ENCODE data around the gene APOB.

APOB gene

GRCh38 chr2:21050164-21050563 is 6.3 kb upstream of the APOB start:
- DNase-seq (ENCODE audit: low read depth in 2 of 2) = no peak

- DNase-seq (ENCODE audit: low read depth in 2 of 2) = no peak
These were observed 3.5 kb upstream of the APOB start for GRCh38 chr2:21047141-21048009.

- DNase-seq (ENCODE audit: low read depth in 2 of 2) = no peak
These were observed 2.6 kb upstream of the APOB start for GRCh38 chr2:21046506-21046905.

- DNase-seq (ENCODE audit: low read depth in 2 of 2) = no peak
These were observed 960 bp upstream of the APOB start for GRCh38 chr2:21044694-21045371.

- DNase-seq (ENCODE audit: low read depth in 2 of 2) = peak; percentile 12 to 16
These were observed 722 bp downstream of the APOB start for GRCh38 chr2:21042958-21043743.

GRCh38 chr2:21042708-21042957 is 1.2 kb downstream of the APOB start:
- DNase-seq (ENCODE audit: low read depth in 2 of 2) = no peak

GRCh38 chr2:21041943-21042707 is 1.7 kb downstream of the APOB start:
- no peak for DNase-seq (ENCODE audit: low read depth in 2 of 2)

- no peak for DNase-seq (ENCODE audit: low read depth in 2 of 2)
These were observed 2.4 kb downstream of the APOB start for GRCh38 chr2:21041462-21041861.

- DNase-seq (ENCODE audit: low read depth in 2 of 2) = no peak
These were observed 3.1 kb downstream of the APOB start for GRCh38 chr2:21040468-21041377.

- DNase-seq (ENCODE audit: low read depth in 2 of 2) = no peak
These were observed 3.9 kb downstream of the APOB start for GRCh38 chr2:21039979-21040467.

GRCh38 chr2:21039080-21039556 is 4.8 kb downstream of the APOB start:
- no peak for DNase-seq (ENCODE audit: low read depth in 2 of 2)

GRCh38 chr2:21038403-21039073 is 5.3 kb downstream of the APOB start:
- DNase-seq (ENCODE audit: low read depth in 2 of 2) = no peak

- no peak for DNase-seq (ENCODE audit: low read depth in 2 of 2)
These were observed 6.2 kb downstream of the APOB start for GRCh38 chr2:21037671-21038108.

- DNase-seq (ENCODE audit: low read depth in 2 of 2) = no peak
These were observed 6.9 kb downstream of the APOB start for GRCh38 chr2:21036708-21037670.

- DNase-seq (ENCODE audit: low read depth in 2 of 2) = no peak
These were observed 7.7 kb downstream of the APOB start for GRCh38 chr2:21035974-21036707.

- DNase-seq (ENCODE audit: low read depth in 2 of 2) = no peak
These were observed 8.4 kb downstream of the APOB start for GRCh38 chr2:21035282-21035973.

GRCh38 chr2:21034972-21035279 is 8.9 kb downstream of the APOB start:
- DNase-seq (ENCODE audit: low read depth in 2 of 2) = no peak

Data from stimulated activated CD8-positive, alpha-beta memory T cell treated with anti-CD3 and anti-CD28 coated beads, Interleukin-15, amount 100 ng/mL, for 48 hours (primary cell).